K562 (cell line): ENCODE results near the gene CDADC1. TPM values are rescaled to one million over a fixed set of nuclear protein-coding genes. Genes with fewer than 3 reads are reported as not detected.

Experiments used
- BCOR ChIP-seq: fragments of 450-650 bp; IDR thresholded peaks from 2 replicates; pipeline ENCODE4 v1.6.1; 2016
- BMI1 ChIP-seq: fragments of 150-350 bp; IDR thresholded peaks from 2 replicates; pipeline ENCODE4 v1.6.1; 2014; ENCODE audit warnings: low read length
- COPS2 ChIP-seq: fragments of 450-650 bp; conservative IDR thresholded peaks from 2 replicates; pipeline ENCODE4 v1.6.1; 2016; ENCODE audit warnings: mild to moderate bottlenecking, moderate library complexity
- CREB3L1 ChIP-seq: fragments of 450-650 bp; IDR thresholded peaks from 2 replicates; pipeline ENCODE4 v1.6.1; 2014; ENCODE audit warnings: low read depth, mild to moderate bottlenecking, moderate library complexity, borderline replicate concordance
- CREM ChIP-seq: IDR thresholded peaks from 2 replicates; pipeline ENCODE4 v1.6.1; 2014; ENCODE audit warnings: antibody characterized with exemption, low read depth
- ELF4 ChIP-seq: fragments of 450-650 bp; formaldehyde crosslinking; IDR thresholded peaks from 2 replicates; pipeline ENCODE4 v1.4.0; 2022; ENCODE audit warnings: missing genetic modification characterization
- GATAD2A ChIP-seq: fragments of 450-650 bp; IDR thresholded peaks from 2 replicates; pipeline ENCODE4 v1.6.1; 2017
- GTF2A2 ChIP-seq: IDR thresholded peaks from 2 replicates; pipeline ENCODE4 v1.6.1; 2016; ENCODE audit warnings: mild to moderate bottlenecking, missing genetic modification characterization, missing compliant biosample characterization
- KLF16 ChIP-seq: IDR thresholded peaks from 2 replicates; pipeline ENCODE4 v1.6.1; 2016; ENCODE audit warnings: antibody characterized with exemption
- MAZ ChIP-seq, 2 experiments: fragments of 450-650 bp in 1 of 2; sonication (generic) in 1 of 2; formaldehyde crosslinking; IDR thresholded peaks in 1 of 2; conservative IDR thresholded peaks in 1 of 2; 2 replicates each; pipeline versions ENCODE4 v1.4.0 to v1.5.0; 2020; ENCODE audit warnings: mild to moderate bottlenecking in 1 of 2, missing genetic modification reagents in 1 of 2
- MTA1 ChIP-seq: fragments of 450-650 bp; IDR thresholded peaks from 2 replicates; pipeline ENCODE4 v1.6.1; 2017; ENCODE audit warnings: borderline replicate concordance
- NCOA1 ChIP-seq: fragments of 450-650 bp; IDR thresholded peaks from 2 replicates; pipeline ENCODE4 v1.6.1; 2016; ENCODE audit warnings: low read depth
- NFRKB ChIP-seq: fragments of 450-650 bp; IDR thresholded peaks from 2 replicates; pipeline ENCODE4 v1.6.1; 2016; ENCODE audit warnings: low read depth
- NUFIP1 ChIP-seq: fragments of 450-650 bp; IDR thresholded peaks from 2 replicates; pipeline ENCODE4 v1.6.1; 2018; ENCODE audit not compliant: partially characterized antibody
- PHF8 ChIP-seq: fragments of 200-600 bp; sonication (generic); IDR thresholded peaks from 2 replicates; pipeline ENCODE4 v1.6.1; 2012; ENCODE audit warnings: mixed run types, mild to moderate bottlenecking, inconsistent platforms, low read length, moderate library complexity, borderline replicate concordance
- POU5F1 ChIP-seq: fragments of 150-350 bp; IDR thresholded peaks from 2 replicates; pipeline ENCODE4 v1.6.1; 2014; ENCODE audit warnings: borderline replicate concordance, low read length, low read depth, mild to moderate bottlenecking; ENCODE audit not compliant: partially characterized antibody
- RB1 ChIP-seq: fragments of 450-650 bp; IDR thresholded peaks from 2 replicates; pipeline ENCODE4 v1.6.1; 2017; ENCODE audit warnings: low read depth, mild to moderate bottlenecking
- RCOR1 ChIP-seq, 2 experiments: IDR thresholded peaks; 2 replicates each; pipeline ENCODE4 v1.6.1; 2012; ENCODE audit warnings: low read depth in 2 of 2, low read length in 2 of 2, borderline replicate concordance in 1 of 2, improper control_type of control experiment in 1 of 2
- SIRT6 ChIP-seq: IDR thresholded peaks from one replicate; pipeline ENCODE4 v1.6.1; 2012; ENCODE audit warnings: low read depth, mild to moderate bottlenecking, control low read depth, inconsistent platforms, low read length, moderate library complexity
- SREBF1 ChIP-seq: fragments of 150-350 bp; IDR thresholded peaks from 2 replicates; pipeline ENCODE4 v1.6.1; 2014; ENCODE audit warnings: antibody characterized with exemption, low read depth, low read length, borderline replicate concordance
- SREBF2 ChIP-seq: sonication (generic); formaldehyde crosslinking; IDR thresholded peaks from 2 replicates; pipeline ENCODE4 v1.4.0; 2020; ENCODE audit warnings: mild to moderate bottlenecking, missing genetic modification reagents
- TBP ChIP-seq: optimal IDR thresholded peaks from 2 replicates; pipeline ENCODE3; 2011; ENCODE audit warnings: low read depth, low read length, improper control_type of control experiment
- TCF7 ChIP-seq: sonication (generic); IDR thresholded peaks from 2 replicates; pipeline ENCODE4 v1.6.1; 2016; ENCODE audit warnings: antibody characterized with exemption, borderline replicate concordance
- U2AF1 ChIP-seq: fragments of 200-400 bp; formaldehyde crosslinking; optimal IDR thresholded peaks from 2 replicates; pipeline ENCODE3; 2017; ENCODE audit warnings: mild to moderate bottlenecking, low read depth, low read length, moderate library complexity
- ZFP30 ChIP-seq: fragments of 250-450 bp; sonication (Bioruptor Pico); IDR thresholded peaks from 2 replicates; pipeline ENCODE4 v1.8.0; 2022; ENCODE audit warnings: moderate library complexity, mild to moderate bottlenecking, inconsistent platforms, borderline replicate concordance
- ZNF224 ChIP-seq: sonication (generic); formaldehyde crosslinking; IDR thresholded peaks from 2 replicates; pipeline ENCODE4 v1.8.0; 2022; ENCODE audit warnings: mild to moderate bottlenecking, missing genetic modification reagents
- ZNF263 ChIP-seq: sonication (generic); formaldehyde crosslinking; IDR thresholded peaks from 2 replicates; pipeline ENCODE4 v1.8.0; 2022; ENCODE audit warnings: mild to moderate bottlenecking, missing genetic modification reagents, borderline replicate concordance
- ZNF707 ChIP-seq: fragments of 250-450 bp; sonication (Bioruptor Pico); conservative IDR thresholded peaks from 2 replicates; pipeline ENCODE4 v1.8.0; 2022; ENCODE audit warnings: inconsistent platforms, mild to moderate bottlenecking, moderate library complexity
- ZSCAN29 ChIP-seq: fragments of 450-650 bp; IDR thresholded peaks from 2 replicates; pipeline ENCODE4 v1.6.1; 2017
- polyA plus RNA-seq, 8 experiments: library from polyadenylated mRNA; depleted of rRNA in 4 of 8; stranded (reverse) in 5 of 8; unstranded in 3 of 8; fragments of >200 nt; fragmentation: Nextera tagmentation in 2 of 8; fragmentation: Illumina TruSeq in 1 of 8; extraction: Ambion mirVana in 2 of 8; extraction: Trizol in 1 of 8; gene quantifications; 2 replicates each; pipeline versions ENCODE4 v1.2.1 to v1.2.3, GENCODE V29; 2011 to 2014; ENCODE audit warnings: inconsistent platforms in 1 of 8, missing spikeins in 1 of 8
- total RNA-seq, 7 experiments: library from RNA; depleted of rRNA in 6 of 7; stranded (reverse); fragments of >200 nt in 6 of 7; fragmentation: Illumina TruSeq in 2 of 7; extraction: Trizol in 2 of 7; gene quantifications; 2 replicates each; pipeline versions ENCODE4 v1.2.1 to v1.2.3, GENCODE V29; 2011 to 2021; ENCODE audit warnings: low replicate concordance in 1 of 7
- TF ChIP-seq, protein P1 (sequence below): fragments of 450-650 bp; formaldehyde crosslinking; conservative IDR thresholded peaks from 2 replicates; pipeline ENCODE4 v1.4.0; 2022; ENCODE audit warnings: mild to moderate bottlenecking, missing genetic modification characterization

Gene CDADC1
- total and polyA plus RNA-seq, 9 of the 15 experiments (the other 6 are each of a cell fraction or from before 2014, with no cell fraction given), result 4.1 to 11.8 (median 6.3) TPM

DNA sequence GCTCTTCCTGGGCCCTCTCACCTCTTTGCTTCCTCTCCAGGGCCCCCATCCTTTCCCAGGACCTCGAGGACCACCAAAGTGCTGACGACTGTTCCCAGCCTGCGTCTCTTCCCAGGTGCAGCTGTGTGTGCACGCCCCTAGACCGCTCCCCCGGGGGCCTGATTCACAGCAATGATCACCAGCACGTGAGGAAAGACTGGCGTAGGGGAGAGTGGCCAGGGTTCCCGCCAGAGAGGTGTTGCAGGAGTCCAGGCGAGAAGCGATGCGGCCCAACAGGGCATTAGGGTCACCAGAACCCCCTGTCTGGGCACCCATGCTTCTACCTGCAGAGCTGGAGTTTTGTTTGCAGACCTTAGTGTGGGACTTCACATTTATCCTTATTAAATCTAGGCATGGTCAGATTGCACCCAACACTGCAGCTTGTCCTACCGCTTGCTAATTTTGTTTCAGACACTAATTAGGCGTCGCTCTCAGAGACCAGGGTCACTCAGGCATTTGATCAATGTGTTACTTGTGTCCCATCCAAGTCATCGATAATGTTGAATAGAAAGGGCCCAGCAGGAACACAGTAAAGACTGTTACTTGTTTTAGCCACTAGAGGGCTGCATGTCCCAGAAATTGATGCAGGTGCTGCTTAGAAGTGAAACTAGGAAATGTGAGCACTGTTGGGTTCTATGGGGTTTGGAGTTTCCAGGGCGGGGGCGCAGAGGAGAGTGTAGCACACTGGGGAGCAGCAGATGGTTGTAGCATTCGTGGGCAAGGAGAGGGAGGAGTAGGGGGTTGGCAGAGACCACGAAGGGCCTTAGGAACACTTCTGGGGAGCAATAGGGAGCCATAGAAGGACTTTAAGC is 53.2 kb downstream of the CDADC1 start (continued):
- peak in 1 of 2 experiments; percentile 33; a peak in 1 of 4 replicates for TF ChIP-seq RCOR1 (IDR thresholded peaks at IDR 0.05; ENCODE audit: borderline replicate concordance in 1 of 2, low read depth in 2 of 2, low read length in 2 of 2)
- TF ChIP-seq, protein P1, sequence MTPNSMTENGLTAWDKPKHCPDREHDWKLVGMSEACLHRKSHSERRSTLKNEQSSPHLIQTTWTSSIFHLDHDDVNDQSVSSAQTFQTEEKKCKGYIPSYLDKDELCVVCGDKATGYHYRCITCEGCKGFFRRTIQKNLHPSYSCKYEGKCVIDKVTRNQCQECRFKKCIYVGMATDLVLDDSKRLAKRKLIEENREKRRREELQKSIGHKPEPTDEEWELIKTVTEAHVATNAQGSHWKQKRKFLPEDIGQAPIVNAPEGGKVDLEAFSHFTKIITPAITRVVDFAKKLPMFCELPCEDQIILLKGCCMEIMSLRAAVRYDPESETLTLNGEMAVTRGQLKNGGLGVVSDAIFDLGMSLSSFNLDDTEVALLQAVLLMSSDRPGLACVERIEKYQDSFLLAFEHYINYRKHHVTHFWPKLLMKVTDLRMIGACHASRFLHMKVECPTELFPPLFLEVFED (CRISPR knock-in tag), result no peak
- TF ChIP-seq GTF2A2 (tag), result no peak
- TF ChIP-seq NFRKB, result no peak
- no peak for TF ChIP-seq NCOA1
- TF ChIP-seq CREB3L1, result no peak
- no peak for TF ChIP-seq BMI1
- no peak for TF ChIP-seq ZNF224 (CRISPR knock-in tag)
- no peak for TF ChIP-seq SREBF2 (CRISPR knock-in tag)
- TF ChIP-seq ZNF263 (CRISPR knock-in tag), result no peak
- no peak for TF ChIP-seq TBP
- no peak; the same call in 1 of the 2 replicates for TF ChIP-seq RB1
- TF ChIP-seq ZSCAN29, result no peak
- no peak for TF ChIP-seq MTA1
- TF ChIP-seq GATAD2A, result no peak
- TF ChIP-seq TCF7, result no peak
- TF ChIP-seq SIRT6, result no peak
- no peak for TF ChIP-seq CREM
- no peak for TF ChIP-seq ZNF707 (CRISPR knock-in tag)
- TF ChIP-seq BCOR, result peak; percentile 38; the same call in 1 of the 2 replicates
- no peak for TF ChIP-seq SREBF1
- TF ChIP-seq PHF8, result no peak
- TF ChIP-seq KLF16, result no peak
- TF ChIP-seq MAZ (CRISPR knock-in tag; conservative IDR thresholded peaks at IDR 0.05 in 1 of 2, IDR thresholded peaks at IDR 0.05 in 1 of 2), result peak; percentile 16 to 66; a peak in 2 of 4 replicates
- TF ChIP-seq U2AF1, result no peak
- TF ChIP-seq ELF4 (CRISPR knock-in tag), result no peak
- TF ChIP-seq COPS2, result no peak
- no peak for TF ChIP-seq NUFIP1
- TF ChIP-seq ZFP30 (CRISPR knock-in tag), result no peak
- TF ChIP-seq POU5F1, result no peak
